GM19463 (cell line): ENCODE measurements around the gene MEIKIN.
"Not testable (repeated sequence)": the region's sequence is repeated elsewhere in the genome, so short reads cannot be mapped to it uniquely, and the experiment has no call there.

Source experiments
- ATAC-seq: cut with Tn5 transposase; IDR thresholded peaks from one replicate; pipeline ENCODE4 v1.9.1; 2021; ENCODE audit warnings: mild to moderate bottlenecking, moderate library complexity; ENCODE audit not compliant: unreplicated experiment

MEIKIN gene

DNA sequence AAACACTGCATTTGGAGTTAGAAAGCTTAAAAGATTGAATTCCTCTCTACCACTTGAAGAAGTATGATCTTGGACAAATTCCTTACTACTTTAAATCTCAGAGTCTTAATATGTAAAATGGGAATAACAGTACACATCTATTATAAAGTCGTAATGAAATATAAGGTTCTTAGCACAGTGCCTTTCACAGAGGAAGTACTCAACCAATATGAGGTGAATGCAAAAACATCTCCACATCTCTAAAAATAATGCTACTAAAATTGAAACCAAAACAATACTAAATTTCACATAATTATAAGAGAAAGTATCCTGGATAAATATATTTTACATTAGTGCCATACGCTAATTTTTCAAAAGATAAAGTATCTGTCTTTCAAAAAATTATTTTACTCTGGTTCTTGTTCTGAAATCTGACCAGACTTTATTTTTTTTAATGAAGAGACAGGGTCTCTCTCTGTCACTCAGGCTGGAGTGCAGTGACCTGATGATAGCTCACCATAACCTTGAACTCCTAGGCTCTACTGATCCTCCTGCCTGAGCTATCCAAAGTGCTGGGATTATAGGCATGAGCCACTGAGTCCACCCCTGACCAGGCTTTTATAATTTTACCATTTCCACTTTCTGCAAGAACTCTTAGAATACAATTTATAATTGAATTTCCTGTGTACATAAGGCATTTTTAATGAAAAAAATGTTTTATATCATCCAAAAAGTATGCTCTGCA, 127.3 kb downstream of the MEIKIN start:
- no peak for ATAC-seq

DNA sequence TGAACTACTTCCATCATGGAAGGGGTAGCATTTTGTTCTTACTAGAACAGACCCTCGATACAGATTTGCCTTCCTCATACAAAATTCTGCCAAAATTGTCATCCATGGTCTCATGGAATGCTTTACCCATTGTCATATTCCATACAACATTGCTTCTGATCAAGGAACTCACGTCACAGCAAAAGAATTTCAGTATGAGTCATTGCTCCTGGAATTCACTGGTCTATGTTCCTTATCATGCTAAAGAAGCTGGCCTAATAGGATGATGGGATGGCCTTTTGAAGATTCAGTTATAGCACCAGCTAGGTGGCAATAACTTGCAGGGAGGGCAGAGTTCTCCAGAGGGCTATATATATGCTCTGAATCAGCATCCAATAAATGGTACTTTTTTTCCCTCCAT, 130.5 kb downstream of the MEIKIN start:
- ATAC-seq, result no peak

DNA sequence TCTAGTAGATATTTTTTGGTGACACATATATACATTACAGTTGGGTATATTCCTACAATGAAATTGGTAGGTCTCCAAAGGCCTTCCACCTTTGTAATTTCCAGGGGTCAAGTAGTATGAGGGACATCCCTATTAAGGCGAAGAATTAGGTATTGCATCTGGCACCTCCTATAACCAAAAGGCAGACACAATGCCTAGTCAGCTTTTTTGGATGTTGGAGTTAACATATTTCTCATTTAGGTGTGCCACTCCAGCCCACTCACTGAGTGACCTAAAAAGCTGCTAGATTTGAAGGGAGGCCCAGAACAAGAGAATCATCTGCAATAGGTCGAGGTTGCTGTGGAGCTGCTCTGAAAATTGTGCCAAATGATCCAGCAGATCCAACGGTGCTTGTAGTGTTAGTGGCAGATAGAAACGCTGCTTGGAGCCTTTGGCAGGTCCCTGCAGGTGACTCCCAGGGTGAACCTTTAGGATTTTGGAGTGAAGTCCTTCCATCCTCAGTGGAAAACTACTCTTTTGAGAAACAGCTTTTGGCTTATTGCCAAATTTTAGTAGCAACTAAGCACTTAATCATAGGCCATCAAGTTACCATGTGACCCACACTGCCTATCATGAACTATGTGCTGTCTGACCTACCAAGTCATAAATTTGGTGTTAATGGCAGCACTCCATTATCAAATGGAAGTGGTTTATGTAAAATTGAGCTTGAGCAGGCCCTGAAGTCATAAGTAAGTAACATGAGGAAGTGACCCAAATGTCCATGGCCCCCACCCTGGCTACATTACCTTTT, 132.9 kb downstream of the MEIKIN start:
- no peak for ATAC-seq

DNA sequence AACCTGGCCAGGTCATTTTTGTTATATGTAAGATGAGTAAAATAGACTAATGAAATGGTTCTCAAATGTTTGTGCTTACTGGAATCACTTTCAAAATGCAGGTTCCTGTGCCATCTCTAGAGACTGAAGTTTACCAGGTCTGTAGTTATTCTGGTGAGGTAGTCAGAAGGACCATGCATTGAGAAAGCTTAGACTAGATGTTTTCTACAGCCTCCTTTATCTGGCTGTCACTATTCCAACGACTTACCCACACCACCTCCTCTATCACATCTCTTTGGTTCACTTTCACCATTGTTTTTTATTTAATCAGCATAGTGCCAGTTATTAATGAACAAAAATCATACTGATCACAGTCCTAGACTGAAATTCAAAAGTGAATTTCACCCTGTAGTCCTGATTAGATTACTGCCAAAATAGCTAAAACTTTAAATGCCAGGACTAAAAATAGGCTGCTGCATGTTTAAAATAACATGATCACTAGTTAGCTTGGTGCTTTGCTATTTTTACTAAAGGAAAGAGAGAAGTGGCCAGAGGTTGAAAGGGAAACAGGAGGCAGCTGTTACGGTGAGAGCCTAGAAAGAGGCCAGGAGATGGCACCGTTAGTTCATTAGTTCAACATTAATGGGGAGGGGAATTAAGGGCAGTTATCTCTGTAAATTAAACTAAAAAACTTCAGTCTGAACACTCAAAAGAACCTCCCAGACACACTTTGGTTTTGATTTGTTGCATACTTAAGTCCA, 134.8 kb downstream of the MEIKIN start:
- peak; percentile 51 for ATAC-seq

DNA sequence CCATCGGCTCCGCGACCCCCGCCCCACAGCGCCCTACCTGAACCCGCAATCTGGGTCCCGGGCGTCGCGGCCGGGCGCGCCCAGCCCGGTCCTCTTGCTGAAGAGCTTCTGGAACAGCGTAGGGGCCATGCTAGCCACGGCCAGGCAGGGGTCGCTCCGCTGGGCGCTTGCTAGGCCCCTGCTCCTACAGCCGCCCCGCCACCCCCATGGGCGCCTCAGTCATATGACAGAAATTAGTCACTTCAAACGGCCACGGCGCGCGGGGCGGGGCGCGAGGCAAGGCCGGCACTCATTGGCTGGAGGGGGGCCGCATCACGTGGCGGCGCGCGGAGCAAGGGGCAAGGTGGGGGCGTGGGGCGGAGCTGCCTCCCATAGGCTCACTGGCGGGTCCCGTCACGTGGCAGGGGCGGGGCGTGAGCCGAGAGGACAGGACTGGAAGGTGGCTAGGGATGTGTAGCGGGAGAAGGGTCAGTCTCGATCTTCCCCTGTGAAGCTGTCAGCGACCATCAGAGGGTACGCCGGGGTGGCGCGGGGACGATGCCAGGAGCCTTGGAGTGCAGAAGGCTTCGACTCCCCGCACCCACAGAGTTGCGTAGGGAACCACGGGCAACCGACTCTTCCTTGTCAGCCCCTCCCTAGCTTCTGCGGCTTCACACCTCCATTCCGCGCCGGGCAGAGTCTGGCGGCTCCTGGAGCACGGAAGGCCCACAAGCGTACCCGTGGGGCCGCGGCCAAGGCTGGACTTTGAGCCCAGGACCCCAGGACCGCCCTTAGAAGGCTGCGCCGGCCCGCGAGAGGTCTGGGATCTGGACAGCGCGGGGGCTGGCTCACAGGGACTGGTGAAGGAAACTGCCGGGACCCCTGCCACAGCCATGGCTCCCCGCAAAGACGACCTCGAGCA, 148.4 kb downstream of the MEIKIN start, which contains the start of gene FNIP1:
Gene FNIP1 (minus strand): TSS at position 225 of the 901 bp plus-strand sequence. CDS start 96 bp downstream, at position 129.
- peak; percentile 91 for ATAC-seq

DNA sequence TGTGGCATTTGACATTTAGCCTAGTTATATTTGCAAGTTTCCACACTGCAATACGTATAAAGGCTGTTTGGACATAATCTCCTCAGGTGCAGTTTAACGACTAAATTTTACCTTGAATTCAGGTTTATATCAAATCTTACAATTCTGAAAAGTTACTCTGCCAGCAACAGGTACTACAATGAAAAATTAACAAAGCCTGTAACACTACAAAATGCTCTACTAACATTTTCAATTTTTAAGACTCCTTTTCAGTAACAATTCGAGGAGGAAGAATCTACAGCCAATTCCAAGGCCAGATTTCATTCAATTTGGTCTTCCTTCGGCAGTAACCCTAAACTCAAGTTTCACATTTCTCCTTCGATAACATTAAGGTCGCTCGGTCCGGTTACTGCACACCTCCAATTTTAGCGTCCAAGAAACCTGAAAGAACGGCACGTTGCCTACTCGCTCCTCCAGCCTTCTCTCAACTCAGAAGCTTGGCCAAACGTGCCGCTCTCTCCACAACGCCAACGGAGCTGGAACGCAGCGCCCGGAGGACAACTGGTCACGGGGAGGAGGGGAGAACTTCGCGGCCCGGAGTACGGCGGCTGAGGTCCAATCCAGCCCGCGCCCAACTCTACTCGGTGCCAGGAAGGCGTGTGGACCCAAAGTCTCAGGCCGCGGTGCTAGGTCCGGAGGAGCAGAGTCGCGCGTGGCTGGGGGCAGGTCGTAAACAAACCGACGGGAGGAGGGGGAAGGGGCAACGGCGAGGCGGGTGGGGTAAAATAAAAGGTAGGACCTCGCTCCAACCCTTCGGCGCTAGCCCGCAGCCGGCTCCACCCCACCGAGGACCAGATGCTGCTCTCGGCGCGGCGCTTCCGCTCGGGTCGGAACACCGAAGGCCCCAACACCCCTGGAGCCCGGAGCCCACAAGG, 149.3 kb downstream of the MEIKIN start:
- peak; percentile 12 for ATAC-seq

DNA sequence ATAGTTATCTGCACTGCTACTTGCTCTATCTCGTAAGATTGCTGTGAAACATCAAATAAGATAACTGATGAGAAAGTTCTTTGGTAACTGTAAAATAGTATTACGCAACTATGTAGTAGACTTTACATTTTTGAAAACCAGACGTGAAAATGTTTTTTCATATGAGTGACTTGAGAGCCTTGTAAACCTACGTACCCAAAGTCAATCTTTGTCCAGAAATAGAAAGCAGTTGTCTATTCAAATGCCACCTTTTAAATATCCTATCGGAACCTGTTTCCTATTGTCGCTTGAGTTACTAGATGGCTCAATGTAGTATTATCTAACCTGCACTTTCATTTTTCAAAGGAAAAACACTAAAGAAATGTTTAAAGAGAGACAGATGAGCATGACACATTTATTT, 150.2 kb downstream of the MEIKIN start:
- ATAC-seq, result no peak

DNA sequence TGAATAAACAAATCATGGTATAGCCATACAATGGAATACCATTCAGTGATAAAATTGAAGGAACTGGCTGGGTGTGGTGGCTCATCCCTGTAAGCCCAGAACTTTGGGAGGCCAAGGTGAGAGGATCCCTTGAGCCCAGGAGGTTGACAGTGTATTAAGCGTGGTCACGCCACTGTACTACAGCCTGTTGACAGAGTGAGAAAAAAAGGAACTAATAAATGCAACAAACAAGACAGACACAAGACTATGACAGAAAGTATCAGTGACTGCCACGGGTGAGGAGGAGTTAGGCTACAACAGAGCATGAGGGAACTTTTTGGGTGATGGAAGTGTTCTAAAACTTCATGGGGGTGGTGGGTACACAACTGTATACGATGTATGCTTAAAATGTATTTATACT, 150.9 kb downstream of the MEIKIN start:
- no peak for ATAC-seq

DNA sequence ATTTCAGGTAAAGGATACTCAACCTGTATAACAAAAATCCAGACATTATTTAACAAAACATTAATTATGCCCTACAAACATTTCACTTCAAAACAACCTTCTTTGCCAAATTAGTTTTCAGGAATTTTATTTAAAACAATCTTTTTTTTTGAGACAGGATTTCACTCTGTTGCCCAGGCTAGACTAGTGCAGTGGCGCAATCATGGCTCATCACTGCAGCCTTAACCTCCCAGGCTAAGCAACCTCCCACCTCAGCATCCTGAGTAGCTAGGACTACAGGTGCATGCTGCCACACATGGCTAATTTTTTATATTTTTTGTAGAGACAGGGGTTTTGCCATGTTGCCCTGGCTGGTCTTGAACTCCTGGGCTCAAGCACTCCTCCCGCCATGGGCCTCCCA, 152.6 kb downstream of the MEIKIN start:
- ATAC-seq, result no peak

DNA sequence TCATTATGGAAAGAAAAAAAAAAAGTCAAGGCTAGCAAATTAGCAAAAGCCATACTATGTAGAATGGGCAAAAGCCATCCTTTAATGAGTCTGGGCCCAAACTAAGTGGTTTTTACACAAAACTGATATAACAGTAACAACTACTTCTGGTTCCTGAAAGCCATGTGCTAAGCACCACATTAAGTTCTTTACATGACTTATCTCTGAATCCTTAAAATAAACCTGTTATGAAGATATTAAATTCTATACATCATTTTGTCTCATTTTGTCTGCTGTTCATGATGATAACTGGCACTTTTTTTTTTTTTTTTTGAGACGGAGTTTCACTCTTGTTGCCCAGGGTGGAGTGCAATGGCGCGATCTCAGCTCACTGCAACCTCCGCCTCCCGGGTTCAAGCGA, 153.6 kb downstream of the MEIKIN start:
- no peak for ATAC-seq

DNA sequence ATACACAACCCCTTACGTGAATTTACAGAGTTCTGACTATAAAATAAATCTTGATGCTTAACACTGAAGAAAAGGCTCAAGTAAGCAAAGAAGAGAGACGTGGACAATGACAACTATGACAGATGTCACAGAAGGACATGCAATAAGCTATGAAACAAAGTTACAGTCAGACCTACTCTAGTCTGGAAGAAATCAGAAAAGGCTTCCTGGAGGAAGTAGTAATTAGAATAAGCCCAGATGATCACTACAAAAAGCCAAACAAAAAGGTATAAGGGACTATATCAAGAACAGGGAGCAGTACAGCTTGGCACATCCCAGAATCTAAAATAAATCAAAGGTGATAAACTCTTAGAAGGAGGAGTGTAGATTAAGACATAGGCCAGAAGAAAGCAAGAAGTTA, 154.9 kb downstream of the MEIKIN start:
- no peak for ATAC-seq

DNA sequence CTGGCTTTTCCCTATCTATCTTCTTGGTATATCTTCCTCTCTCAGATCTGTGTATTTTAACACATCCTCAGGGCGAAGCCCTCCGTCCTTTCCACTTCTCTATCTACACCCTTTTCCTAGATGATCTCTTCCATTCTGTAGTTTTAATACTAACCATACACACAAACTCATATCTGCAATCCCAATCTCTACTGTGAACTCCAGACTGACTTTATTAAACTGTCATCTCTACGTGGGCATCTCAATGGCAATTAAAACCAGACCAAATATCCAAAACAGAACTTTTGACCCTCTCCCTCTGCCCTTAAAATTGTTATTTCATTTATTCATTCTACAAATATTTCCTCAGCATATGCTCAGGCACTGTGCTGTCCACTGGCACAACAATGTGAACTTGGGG, 155.7 kb downstream of the MEIKIN start:
- no peak for ATAC-seq

DNA sequence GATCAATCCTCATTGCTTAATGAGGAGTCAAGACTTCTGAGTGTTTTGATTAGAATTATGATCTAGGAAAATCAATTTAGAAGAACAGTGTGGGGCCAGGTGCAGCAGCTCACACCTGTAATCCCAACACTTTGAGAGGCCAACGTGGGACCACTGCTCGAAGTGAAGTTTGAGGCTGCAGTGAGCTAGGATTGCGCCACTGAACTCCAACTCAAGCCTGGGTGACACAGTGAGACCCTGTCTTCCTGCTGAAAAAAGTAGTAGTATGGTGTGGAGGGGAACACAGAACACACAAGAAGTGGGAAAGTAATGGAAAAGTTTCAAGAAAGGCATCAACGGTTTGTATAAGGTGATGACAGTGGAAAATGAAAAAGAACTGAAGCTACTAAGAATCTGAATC, 157.7 kb downstream of the MEIKIN start:
- no peak for ATAC-seq

DNA sequence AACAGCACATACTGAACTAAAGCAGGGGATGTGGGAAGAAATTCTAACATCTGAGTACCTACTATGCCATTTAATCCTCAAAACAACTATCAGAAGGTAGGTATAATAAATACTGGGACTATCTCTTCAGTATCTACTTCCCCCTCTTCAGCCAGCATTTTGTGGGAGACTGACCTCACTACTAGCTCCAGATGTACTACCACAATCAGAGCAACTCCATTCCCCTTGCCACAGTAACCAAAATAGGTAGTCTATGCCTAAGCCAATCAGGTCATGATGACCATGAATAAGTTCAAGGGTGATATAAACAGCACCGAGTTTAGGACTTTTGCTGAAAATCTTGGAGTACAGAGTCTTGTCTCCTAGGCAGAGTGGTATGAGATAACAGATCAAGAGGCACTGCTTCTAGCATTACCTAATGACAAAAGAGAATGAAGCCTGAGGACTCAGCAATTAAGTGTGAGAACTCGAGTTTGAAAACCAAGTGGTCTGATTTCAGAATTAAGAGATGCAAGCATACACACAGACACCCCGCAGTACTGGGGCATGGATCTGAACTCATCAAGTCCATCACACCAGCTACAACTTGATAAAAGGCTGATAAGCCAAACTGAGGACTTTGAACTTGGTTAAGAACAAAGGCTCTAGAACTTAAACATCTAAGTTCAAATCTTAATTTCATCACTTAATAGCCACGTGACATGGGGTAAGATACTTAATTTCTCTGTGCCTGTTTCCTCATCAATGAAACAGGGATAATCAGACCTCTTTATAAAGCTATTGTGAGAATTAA, 158.4 kb downstream of the MEIKIN start:
- no peak for ATAC-seq

DNA sequence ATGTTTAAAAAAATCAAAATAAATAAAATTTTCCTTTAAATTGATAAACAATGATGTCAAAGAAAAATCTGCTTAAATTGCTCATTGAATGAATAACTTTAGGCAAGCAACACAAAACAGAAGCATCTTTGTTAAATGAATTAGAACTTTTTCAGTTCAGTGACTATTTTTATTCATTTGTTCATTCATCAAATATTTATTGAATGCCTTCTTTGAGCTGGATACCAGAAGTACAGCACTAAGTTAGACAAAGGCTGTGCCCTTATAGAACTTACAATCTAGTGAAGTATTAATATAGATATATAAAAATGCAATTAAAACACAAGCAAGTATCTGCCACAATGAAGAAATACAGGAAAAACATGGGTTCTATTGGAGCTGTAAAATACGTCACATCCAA, 159.4 kb downstream of the MEIKIN start:
- ATAC-seq, result no peak

DNA sequence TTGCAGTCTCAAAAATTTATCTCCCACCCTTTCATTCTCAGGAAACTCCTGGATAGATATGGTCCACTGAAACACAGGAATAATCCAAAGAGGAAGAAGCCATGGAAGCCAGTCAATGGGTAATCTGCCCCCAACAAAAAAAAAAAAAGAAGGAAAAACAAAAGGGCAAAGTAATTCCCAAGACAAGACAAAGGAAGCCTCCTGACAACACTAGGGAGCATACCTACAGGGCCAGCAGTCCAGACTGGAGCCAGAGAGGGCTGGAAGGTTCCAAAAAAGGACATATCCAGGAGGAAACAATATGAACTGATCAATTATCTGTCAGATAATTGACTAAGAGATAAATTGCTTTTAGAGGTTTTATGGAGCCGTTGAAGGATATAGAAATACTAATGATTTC, 161.6 kb downstream of the MEIKIN start:
- no peak for ATAC-seq

DNA sequence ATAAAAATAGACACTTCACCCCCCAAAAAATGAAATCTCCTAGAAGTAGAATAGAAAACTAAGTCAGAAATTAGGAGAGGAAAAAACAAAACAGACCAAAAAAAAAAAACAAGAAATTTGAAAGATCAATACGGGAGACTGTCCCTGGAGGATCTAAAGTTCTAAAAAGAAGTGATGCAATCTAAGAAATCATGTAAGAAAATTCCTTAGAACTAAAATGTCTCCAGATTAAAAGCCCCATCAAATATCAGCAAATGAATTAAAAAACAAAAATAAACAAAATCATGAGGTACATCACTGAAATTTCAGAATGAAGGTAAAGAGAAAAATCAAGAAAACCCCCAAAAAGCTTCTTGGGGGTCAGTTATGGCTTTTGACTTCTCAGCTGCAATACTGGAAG, 162.1 kb downstream of the MEIKIN start:
- no peak for ATAC-seq

DNA sequence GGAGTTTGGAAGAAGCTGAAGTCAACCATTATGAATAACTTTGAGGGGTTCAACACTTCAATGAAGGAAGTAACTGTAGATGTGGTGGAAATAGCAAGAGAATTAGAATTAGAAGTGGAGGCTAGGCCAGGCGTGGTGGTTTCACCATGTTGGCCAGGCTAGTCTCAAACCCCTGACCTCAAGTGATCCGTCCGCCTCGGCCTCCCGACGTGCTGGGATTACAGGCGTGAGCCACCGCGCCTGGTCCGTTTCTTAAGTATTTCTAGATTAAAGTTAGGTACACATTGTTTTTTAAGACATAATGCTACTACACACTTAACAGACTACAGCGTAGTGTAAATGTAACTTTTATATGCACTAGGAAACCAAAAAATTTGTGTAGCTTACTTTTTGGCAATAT, 162.7 kb downstream of the MEIKIN start:
- no peak for ATAC-seq

DNA sequence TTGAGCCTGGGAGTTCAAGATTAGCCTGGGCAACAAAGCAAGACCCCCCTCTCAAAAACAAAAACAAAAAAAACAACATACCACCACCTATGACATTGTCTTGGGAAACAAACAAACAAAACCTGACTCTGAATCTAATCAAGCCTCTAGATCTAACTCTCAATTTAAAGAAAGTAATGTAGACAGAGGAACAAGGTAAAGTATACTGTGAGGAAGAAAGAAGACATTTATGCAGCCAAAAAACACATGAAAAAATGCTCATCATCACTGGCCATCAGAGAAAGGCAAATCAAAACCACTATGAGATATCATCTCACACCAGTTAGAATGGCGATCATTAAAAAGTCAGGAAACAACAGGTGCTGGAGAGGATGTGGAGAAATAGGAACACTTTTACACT, 167.3 kb downstream of the MEIKIN start:
- ATAC-seq, result not testable (repeated sequence)
